ENCODE results near the gene PDZRN4. TPM values are rescaled to one million over a fixed set of nuclear protein-coding genes. Genes with fewer than 3 reads are reported as not detected.
"Not testable (repeated sequence)": the region's sequence is repeated elsewhere in the genome, so short reads cannot be mapped to it uniquely, and the experiment has no call there.

The PDZRN4 gene
- total RNA-seq, 2 donors from 2014 or later, result 0.89 to 1.6 TPM

DNA sequence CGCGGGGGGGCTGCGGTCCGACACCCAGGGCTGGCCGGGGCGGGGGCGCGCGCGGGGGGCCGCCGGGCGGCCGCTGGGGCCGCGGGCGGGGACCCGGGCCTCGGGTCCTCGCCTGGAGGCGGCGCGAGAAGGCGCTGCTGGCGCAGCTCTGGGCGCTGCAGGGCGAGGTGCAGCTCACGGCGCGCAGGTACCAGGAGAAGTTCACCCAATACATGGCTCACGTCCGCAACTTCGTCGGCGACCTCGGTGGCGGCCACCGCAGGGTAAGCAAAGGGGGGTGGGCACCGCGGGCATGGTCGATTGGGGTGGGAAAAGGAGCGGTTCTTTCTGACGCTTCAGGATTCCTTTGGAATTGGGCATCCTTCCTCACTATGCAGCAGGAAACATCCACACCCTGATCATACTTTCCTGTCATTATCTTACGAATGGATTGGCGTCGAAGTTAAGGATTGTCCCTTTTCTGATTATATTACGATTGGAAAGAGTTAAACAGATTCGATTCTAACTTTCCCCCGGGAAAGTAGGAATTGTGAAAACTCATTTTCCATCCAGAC is 798 bp downstream of the PDZRN4 start:
- H3K4me1 ChIP-seq, result peaks cover 0 to 16% of the 10 kb centered on the region in 2 donors
- H3K27ac ChIP-seq, result peak overlapping the region in 1 of 2 donors; percentile 46
- no peaks in the 10 kb centered on the region for H3K36me3 ChIP-seq
- TF ChIP-seq, protein P1, sequence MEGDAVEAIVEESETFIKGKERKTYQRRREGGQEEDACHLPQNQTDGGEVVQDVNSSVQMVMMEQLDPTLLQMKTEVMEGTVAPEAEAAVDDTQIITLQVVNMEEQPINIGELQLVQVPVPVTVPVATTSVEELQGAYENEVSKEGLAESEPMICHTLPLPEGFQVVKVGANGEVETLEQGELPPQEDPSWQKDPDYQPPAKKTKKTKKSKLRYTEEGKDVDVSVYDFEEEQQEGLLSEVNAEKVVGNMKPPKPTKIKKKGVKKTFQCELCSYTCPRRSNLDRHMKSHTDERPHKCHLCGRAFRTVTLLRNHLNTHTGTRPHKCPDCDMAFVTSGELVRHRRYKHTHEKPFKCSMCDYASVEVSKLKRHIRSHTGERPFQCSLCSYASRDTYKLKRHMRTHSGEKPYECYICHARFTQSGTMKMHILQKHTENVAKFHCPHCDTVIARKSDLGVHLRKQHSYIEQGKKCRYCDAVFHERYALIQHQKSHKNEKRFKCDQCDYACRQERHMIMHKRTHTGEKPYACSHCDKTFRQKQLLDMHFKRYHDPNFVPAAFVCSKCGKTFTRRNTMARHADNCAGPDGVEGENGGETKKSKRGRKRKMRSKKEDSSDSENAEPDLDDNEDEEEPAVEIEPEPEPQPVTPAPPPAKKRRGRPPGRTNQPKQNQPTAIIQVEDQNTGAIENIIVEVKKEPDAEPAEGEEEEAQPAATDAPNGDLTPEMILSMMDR (IDR thresholded peaks at IDR 0.05), result no peak
- DNase-seq (ENCODE audit: low spot score), result no peak
- H3K9me3 ChIP-seq, result no peaks in the 10 kb centered on the region
- peaks cover 0 to 4% of the 10 kb centered on the region in 2 donors for H3K27me3 ChIP-seq
- H3K4me3 ChIP-seq, result peak overlapping the region; percentile 24 to 47

DNA sequence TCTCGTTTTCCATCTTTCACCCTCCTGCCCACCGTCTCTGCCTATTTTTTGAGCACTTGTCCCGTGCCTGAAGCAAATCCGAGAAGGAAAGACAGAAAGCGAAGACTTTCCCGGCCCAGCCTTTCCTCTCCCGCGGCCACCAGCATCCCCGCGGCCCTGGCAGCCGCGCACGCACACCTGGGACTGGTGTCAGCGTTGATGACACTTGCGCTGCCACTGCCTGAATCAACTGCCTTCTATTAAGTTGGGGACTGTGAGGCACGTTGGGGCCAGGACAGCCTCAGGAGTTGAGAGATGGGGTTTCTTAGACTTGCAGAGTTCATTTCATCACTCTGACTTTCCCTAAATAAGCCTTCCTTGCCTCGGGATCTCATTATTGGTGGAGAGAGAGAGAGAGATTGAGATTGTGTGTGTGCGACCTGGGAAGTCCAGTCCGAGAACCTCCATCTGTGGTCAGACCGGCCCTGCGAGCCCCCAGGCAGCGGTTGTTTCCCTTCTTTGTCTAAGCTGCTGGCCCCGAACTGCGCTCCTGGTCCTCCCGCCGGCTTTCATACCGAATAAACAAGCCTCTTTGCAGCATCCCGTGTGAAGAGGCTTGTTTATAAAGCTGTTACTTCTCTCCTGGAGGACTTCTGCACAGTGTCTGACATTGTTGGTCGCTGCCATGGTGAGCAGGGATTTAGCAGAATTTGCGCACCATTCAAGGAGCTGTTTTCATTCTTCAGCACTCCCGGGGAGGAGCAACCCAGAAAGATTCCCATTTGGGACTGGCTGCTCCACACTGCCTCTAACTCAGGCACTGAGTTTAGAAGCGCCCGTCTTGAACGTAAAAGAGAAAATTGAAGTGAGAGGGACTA is 1.5 kb downstream of the PDZRN4 start:
- no peaks in the 10 kb centered on the region for H3K9me3 ChIP-seq
- peak overlapping the region; percentile 12 to 46 for H3K27ac ChIP-seq
- no peak for DNase-seq (ENCODE audit: low spot score)
- TF ChIP-seq, protein P1 (IDR thresholded peaks at IDR 0.05), result no peak
- peaks cover 0 to 16% of the 10 kb centered on the region in 2 donors for H3K4me1 ChIP-seq
- H3K4me3 ChIP-seq, result peak overlapping the region; percentile 24 to 47
- H3K27me3 ChIP-seq, result peaks cover 0 to 4% of the 10 kb centered on the region in 2 donors
- H3K36me3 ChIP-seq, result no peaks in the 10 kb centered on the region

DNA sequence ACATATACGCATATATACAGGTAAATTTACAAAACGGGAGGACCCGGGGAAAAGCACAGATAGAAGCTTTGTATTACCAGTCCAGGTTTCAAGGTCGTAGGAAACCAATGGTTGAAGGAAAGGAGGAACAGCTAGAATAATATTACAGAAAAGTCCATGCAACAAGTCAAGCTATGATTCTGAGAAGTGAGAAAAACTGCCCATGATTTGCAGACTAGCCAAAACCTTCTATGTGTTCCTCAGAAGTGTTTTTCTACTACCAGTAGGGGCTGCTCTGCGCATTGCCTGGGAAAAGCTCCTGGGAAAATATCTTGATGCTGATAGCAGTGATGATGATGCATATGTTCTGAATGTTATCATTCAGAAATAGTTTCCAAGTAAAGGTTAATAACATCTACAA is 2.2 kb downstream of the PDZRN4 start:
- H3K27ac ChIP-seq, result no peak overlapping the region
- peak overlapping the region; percentile 24 to 47 for H3K4me3 ChIP-seq
- H3K9me3 ChIP-seq, result no peaks in the 10 kb centered on the region
- H3K27me3 ChIP-seq, result peaks cover 0 to 4% of the 10 kb centered on the region in 2 donors
- DNase-seq (ENCODE audit: low spot score), result no peak
- H3K4me1 ChIP-seq, result peaks cover 0 to 16% of the 10 kb centered on the region in 2 donors
- TF ChIP-seq, protein P1 (IDR thresholded peaks at IDR 0.05), result peak in 1 of 2 donors; percentile 56
- H3K36me3 ChIP-seq, result no peaks in the 10 kb centered on the region

DNA sequence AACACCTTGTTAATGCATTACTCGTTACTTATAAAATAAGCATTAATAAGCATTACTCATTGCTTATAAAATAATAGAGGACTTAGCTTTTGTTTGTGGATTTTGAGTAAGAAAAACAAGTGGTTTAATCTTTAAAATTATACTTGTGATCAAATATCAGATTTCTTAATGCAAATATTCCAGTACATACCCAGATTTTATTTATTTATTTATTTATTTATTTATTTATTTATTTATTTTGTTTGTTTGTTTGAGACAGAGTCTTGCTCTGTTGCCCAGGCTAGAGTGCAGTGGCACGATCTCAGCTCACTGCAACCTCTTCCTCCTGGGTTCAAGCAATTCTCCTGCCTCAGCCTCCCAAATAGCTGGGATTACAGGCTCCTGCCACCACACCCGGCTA is 3.4 kb downstream of the PDZRN4 start:
- not testable (repeated sequence) for H3K27me3 ChIP-seq; H3K27ac ChIP-seq; H3K4me3 ChIP-seq; DNase-seq (ENCODE audit: low spot score); H3K9me3 ChIP-seq; H3K36me3 ChIP-seq
- peaks cover 0 to 16% of the 10 kb centered on the region in 2 donors for H3K4me1 ChIP-seq

DNA sequence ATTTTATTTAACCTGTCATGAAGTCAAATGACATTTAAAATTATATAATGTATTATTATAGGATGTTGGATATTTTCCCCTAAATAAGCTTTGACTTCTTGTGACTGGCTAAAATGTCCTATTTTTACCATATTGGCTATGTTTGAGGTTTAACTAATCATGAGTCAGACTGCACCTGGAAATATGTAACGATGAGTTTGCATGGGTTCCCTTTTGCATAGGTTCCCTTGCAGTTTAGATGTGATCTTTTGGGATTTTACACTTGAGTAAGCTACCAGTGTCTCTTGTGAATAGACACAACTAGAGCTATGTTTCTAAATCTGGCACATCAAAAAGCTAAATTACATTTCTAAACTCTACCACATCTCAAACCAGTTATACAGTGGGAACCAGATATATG is 5.2 kb downstream of the PDZRN4 start:
- Histone ChIP-seq H3K4me1 (peaks cover 0 to 14% of the 10 kb centered on the region in 2 donors), H3K27me3 (no peaks in the 10 kb centered on the region), H3K4me3 (no peak overlapping the region), H3K9me3 (no peaks in the 10 kb centered on the region), H3K27ac (no peak overlapping the region), H3K36me3 (no peaks in the 10 kb centered on the region)
- no peak for DNase-seq (ENCODE audit: low spot score)
- TF ChIP-seq, protein P1 (IDR thresholded peaks at IDR 0.05), result no peak

DNA sequence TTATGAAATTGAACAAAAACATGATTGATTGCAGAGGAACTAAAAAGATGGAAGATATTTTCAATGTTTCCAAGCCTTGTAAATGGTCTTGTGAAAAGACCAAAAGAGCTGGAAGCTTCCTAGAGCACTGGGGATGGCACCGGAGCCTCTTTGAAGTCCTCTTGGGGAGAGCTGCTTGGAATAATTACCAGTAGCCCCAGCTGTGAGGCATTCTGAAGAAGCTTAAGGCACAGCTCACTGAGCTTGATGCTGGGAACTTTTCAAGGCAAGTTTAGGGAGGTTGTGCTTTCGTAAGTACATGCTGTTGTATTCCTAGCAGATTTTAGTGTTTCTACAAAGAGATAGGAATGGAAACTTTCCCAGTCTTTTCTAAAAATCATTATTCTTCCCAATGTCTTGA is 13.9 kb downstream of the PDZRN4 start:
- Histone ChIP-seq H3K4me3 (no peak overlapping the region), H3K9me3 (no peaks in the 10 kb centered on the region), H3K27ac (no peak overlapping the region), H3K4me1 (no peaks in the 10 kb centered on the region), H3K36me3 (no peaks in the 10 kb centered on the region), H3K27me3 (no peaks in the 10 kb centered on the region)
- TF ChIP-seq, protein P1 (IDR thresholded peaks at IDR 0.05), result no peak
- no peak for DNase-seq (ENCODE audit: low spot score)
